ENCODE results near the gene TRAF5.

- TF ChIP-seq BHLHE40 (IDR thresholded peaks at IDR 0.05; ENCODE audit: borderline replicate concordance): no peak
- no peak for TF ChIP-seq SP1 (IDR thresholded peaks at IDR 0.05)
Observed at GRCh38 chr1:211370669-211371068, 44.0 kb downstream of the TRAF5 start.

Data from HEK293T (cell line).